ENCODE results near the gene SLC1A2. TPM values are rescaled to one million over a fixed set of nuclear protein-coding genes. Genes with fewer than 3 reads are reported as not detected.

SLC1A2 gene
- total RNA-seq, 1 experiment from 2014 or later = 0.50 TPM

- Histone ChIP-seq H3K9ac (ENCODE audit: extremely low read depth, insufficient read length, low read length) (no peak overlapping the region), H3K79me2 (ENCODE audit: insufficient read depth, low read length) (no peaks in the 10 kb centered on the region), H3K23me2 (ENCODE audit: insufficient read length, low read depth, low read length, poor library complexity, severe bottlenecking) (no peaks in the 10 kb centered on the region), H3K4me1 (ENCODE audit: insufficient read depth, low read length) (no peaks in the 10 kb centered on the region), H3K56ac (ENCODE audit: insufficient read length, low read depth, low read length) (no peak overlapping the region), H3K4ac (ENCODE audit: low read depth, low read length) (no peak overlapping the region), H3K14ac (ENCODE audit: insufficient read depth, low read length) (no peak overlapping the region), H2AK5ac (ENCODE audit: insufficient read length, low read length) (no peak overlapping the region), H4K91ac (ENCODE audit: insufficient read length, low read depth, low read length) (no peak overlapping the region), H3T11ph (ENCODE audit: low read length) (no peak overlapping the region), H3K79me1 (ENCODE audit: insufficient read depth, low read depth, low read length, poor library complexity, severe bottlenecking) (no peaks in the 10 kb centered on the region), H3K9me3 (ENCODE audit: control insufficient read depth, low read depth, low read length) (no peaks in the 10 kb centered on the region), H3K18ac (ENCODE audit: insufficient read length, low read depth, low read length) (no peak overlapping the region), H2BK15ac (ENCODE audit: low read depth, low read length) (no peak overlapping the region), H2BK120ac (ENCODE audit: low read depth, low read length, poor library complexity, severe bottlenecking) (no peak overlapping the region), H2AFZ (ENCODE audit: low read length) (no peak overlapping the region), H2BK20ac (ENCODE audit: low read depth, low read length, poor library complexity, severe bottlenecking) (no peak overlapping the region), H2BK5ac (ENCODE audit: insufficient read length, low read length) (no peak overlapping the region), H4K5ac (ENCODE audit: insufficient read length, low read depth, low read length) (no peak overlapping the region), H4K20me1 (ENCODE audit: control insufficient read depth, insufficient read depth, insufficient read length) (no peaks in the 10 kb centered on the region), H3K23ac (ENCODE audit: insufficient read length, low read depth, low read length) (no peak overlapping the region), H4K8ac (replicated peaks; ENCODE audit: insufficient read length, low read depth, low read length) (no peak overlapping the region), H2BK12ac (ENCODE audit: insufficient read length, low read depth, low read length) (no peak overlapping the region), H3K4me2 (ENCODE audit: insufficient read depth, insufficient read length, low read length) (no peak overlapping the region), H3K27ac (ENCODE audit: insufficient read length, low read depth, low read length) (no peak overlapping the region), H3K27me3 (ENCODE audit: insufficient read depth, low read length) (no peaks in the 10 kb centered on the region)
- peaks cover 0 to 7% of the 10 kb centered on the region in 2 experiments; a peak in 2 of 4 replicates for H3K4me1 Mint-ChIP-seq
- TF ChIP-seq CTCF (conservative IDR thresholded peaks at IDR 0.05) = no peak; the same call in 2 of the 3 replicates
- H3K27me3 Mint-ChIP-seq (ENCODE audit: low read depth) = peaks cover 16% of the 10 kb centered on the region
- H3K4me3 Mint-ChIP-seq = no peak overlapping the region
- no peak for DNase-seq
- no CpG with 5 or more reads among the region's 2 CpGs for WGBS (ENCODE audit: extremely low coverage, insufficient read length, low lambda C conversion rate)
- H3K27ac Mint-ChIP-seq = no peak overlapping the region
- H3K36me3 Mint-ChIP-seq (ENCODE audit: insufficient read depth in 1 of 3, low read depth in 3 of 3) = no peaks in the 10 kb centered on the region
- H3K9me3 Mint-ChIP-seq = peaks cover 0 to 2% of the 10 kb centered on the region in 2 experiments; a peak in 2 of 5 replicates
Observed at GRCh38 chr11:35362521-35362980, 56.8 kb downstream of the SLC1A2 start.

Measured in H9 (cell line).